ENCODE data around the gene IDI1. TPM values are rescaled to one million over a fixed set of nuclear protein-coding genes. Genes with fewer than 3 reads are reported as not detected.
A peak's percentile ranks its signal among the peaks of the same experiment; 100 is the strongest.

IDI1 gene
- polyA plus RNA-seq, 1 of the 3 experiments (the other 2 are of a cell fraction): 15.9 TPM

- Histone ChIP-seq H3K4me2 (no peak overlapping the region), H3K9me2 (no peaks in the 10 kb centered on the region), H3K27me3 (ENCODE audit: insufficient read depth) (no peaks in the 10 kb centered on the region), H3K9ac (no peak overlapping the region), H4K20me1 (ENCODE audit: insufficient read depth) (peaks cover 16% of the 10 kb centered on the region), H3K27ac (ENCODE audit: low read depth in 2 of 2, low read length in 1 of 2) (peak overlapping the region in 1 of 2 experiments; percentile 8; a peak in 2 of 4 replicates), H3K79me2 (ENCODE audit: insufficient read depth) (peaks cover 44% of the 10 kb centered on the region), H3F3A (replicated peaks; ENCODE audit: insufficient read depth) (peaks cover 11% of the 10 kb centered on the region), H3K9me3 (no peaks in the 10 kb centered on the region), H3K36me3 (replicated peaks in 1 of 2; ENCODE audit: control insufficient read depth in 1 of 2, insufficient read depth in 2 of 2, low read length in 1 of 2) (peaks cover 33 to 47% of the 10 kb centered on the region in 2 experiments), H3K4me3 (ENCODE audit: low read depth in 2 of 2, low read length in 1 of 2) (no peak overlapping the region), H3K4me1 (ENCODE audit: control insufficient read depth in 1 of 2, insufficient read depth in 2 of 2, low read depth in 1 of 2, low read length in 1 of 2) (peaks cover 0 to 12% of the 10 kb centered on the region in 2 experiments; a peak in 2 of 4 replicates), H2AFZ (ENCODE audit: low read depth) (no peak overlapping the region)
- ChIA-PET CTCF (interaction anchor here (1.5 kb wide), 1 partner anchor 202 kb away, joined by 3 read pairs; no protein-coding TSS in a partner anchor), POLR2A (no interaction called here)
- no peak for DNase-seq
- no peak for TF ChIP-seq ZBTB33 (IDR thresholded peaks at IDR 0.05; ENCODE audit: borderline replicate concordance, low read depth)
- no peak for TF ChIP-seq SMC3 (IDR thresholded peaks at IDR 0.05; ENCODE audit: low read depth, low read length)
- no peak for TF ChIP-seq CHD2 (IDR thresholded peaks at IDR 0.05; ENCODE audit: low read length, partially characterized antibody)
- WGBS (ENCODE audit: low lambda C conversion rate): 76% methylated on average over 4 of the region's 4 CpGs
These were observed 4.8 kb downstream of the IDI1 start for GRCh38 chr10:1044146-1044545.

DNA sequence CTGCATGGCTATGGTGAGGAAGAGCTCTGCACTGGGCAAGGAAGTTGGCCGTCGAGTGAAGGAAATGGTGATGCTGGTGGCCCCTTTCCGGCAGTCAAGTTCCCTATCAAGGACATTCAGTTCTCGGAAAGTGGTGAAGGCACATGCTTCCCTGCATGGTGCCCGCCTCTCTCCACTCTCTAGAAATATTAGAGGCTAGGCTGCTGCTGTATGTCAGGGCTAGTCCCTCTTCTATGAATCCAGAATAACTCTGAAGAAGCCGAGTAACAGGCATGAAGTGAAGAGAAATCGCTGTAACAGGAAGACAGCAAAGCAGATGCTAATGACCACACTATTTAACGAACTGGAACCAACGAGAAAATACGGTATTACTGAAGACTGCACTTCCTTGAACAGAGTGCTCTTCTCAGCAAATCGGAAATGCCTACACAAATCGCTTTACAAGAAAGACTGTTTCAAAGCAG is 5.4 kb downstream of the IDI1 start:
- Histone ChIP-seq H3K4me3 (ENCODE audit: low read depth in 2 of 2, low read length in 1 of 2) (no peak overlapping the region), H3K79me2 (ENCODE audit: insufficient read depth) (peaks cover 43% of the 10 kb centered on the region), H3K9me2 (no peaks in the 10 kb centered on the region), H4K20me1 (ENCODE audit: insufficient read depth) (peaks cover 16% of the 10 kb centered on the region), H3K9me3 (no peaks in the 10 kb centered on the region), H3K27ac (ENCODE audit: low read depth in 2 of 2, low read length in 1 of 2) (no peak overlapping the region; a peak in 1 of 4 replicates), H3K4me1 (ENCODE audit: control insufficient read depth in 1 of 2, insufficient read depth in 2 of 2, low read depth in 1 of 2, low read length in 1 of 2) (peaks cover 0 to 12% of the 10 kb centered on the region in 2 experiments; a peak in 2 of 4 replicates), H3K9ac (no peak overlapping the region), H2AFZ (ENCODE audit: low read depth) (no peak overlapping the region), H3K27me3 (ENCODE audit: insufficient read depth) (no peaks in the 10 kb centered on the region), H3F3A (replicated peaks; ENCODE audit: insufficient read depth) (peaks cover 11% of the 10 kb centered on the region), H3K4me2 (no peak overlapping the region), H3K36me3 (replicated peaks in 1 of 2; ENCODE audit: control insufficient read depth in 1 of 2, insufficient read depth in 2 of 2, low read length in 1 of 2) (peaks cover 33 to 48% of the 10 kb centered on the region in 2 experiments)
- TF ChIP-seq RCOR1 (IDR thresholded peaks at IDR 0.05; ENCODE audit: low read length): no peak
- no peak for TF ChIP-seq FOXM1 (IDR thresholded peaks at IDR 0.05; ENCODE audit: low read depth)
- no peak for TF ChIP-seq YY1 (IDR thresholded peaks at IDR 0.05; ENCODE audit: low read depth)
- no peak for TF ChIP-seq GABPA (IDR thresholded peaks at IDR 0.05; ENCODE audit: low read depth)
- TF ChIP-seq RFX5 (IDR thresholded peaks at IDR 0.05; ENCODE audit: low read length): no peak
- TF ChIP-seq TCF12 (IDR thresholded peaks at IDR 0.05): no peak
- TF ChIP-seq EZH2phosphoT487 (IDR thresholded peaks at IDR 0.05; ENCODE audit: borderline replicate concordance, low read depth): no peak
- TF ChIP-seq, protein P1, sequence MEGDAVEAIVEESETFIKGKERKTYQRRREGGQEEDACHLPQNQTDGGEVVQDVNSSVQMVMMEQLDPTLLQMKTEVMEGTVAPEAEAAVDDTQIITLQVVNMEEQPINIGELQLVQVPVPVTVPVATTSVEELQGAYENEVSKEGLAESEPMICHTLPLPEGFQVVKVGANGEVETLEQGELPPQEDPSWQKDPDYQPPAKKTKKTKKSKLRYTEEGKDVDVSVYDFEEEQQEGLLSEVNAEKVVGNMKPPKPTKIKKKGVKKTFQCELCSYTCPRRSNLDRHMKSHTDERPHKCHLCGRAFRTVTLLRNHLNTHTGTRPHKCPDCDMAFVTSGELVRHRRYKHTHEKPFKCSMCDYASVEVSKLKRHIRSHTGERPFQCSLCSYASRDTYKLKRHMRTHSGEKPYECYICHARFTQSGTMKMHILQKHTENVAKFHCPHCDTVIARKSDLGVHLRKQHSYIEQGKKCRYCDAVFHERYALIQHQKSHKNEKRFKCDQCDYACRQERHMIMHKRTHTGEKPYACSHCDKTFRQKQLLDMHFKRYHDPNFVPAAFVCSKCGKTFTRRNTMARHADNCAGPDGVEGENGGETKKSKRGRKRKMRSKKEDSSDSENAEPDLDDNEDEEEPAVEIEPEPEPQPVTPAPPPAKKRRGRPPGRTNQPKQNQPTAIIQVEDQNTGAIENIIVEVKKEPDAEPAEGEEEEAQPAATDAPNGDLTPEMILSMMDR (IDR thresholded peaks at IDR 0.05): no peak
- no peak for TF ChIP-seq FOSL2 (IDR thresholded peaks at IDR 0.05; ENCODE audit: borderline replicate concordance, low read depth)
- TF ChIP-seq POLR2AphosphoS5 (IDR thresholded peaks at IDR 0.05; ENCODE audit: low read depth, low read length): no peak
- no peak for TF ChIP-seq ZBTB33 (IDR thresholded peaks at IDR 0.05; ENCODE audit: borderline replicate concordance, low read depth)
- no peak for TF ChIP-seq CHD2 (IDR thresholded peaks at IDR 0.05; ENCODE audit: low read length, partially characterized antibody)
- TF ChIP-seq SMC3 (IDR thresholded peaks at IDR 0.05; ENCODE audit: low read depth, low read length): no peak
- no peak for TF ChIP-seq JUND (IDR thresholded peaks at IDR 0.05)
- no peak for TF ChIP-seq USF1 (IDR thresholded peaks at IDR 0.05; ENCODE audit: borderline replicate concordance, low read depth)
- TF ChIP-seq RAD21 (IDR thresholded peaks at IDR 0.05; ENCODE audit: low read length): no peak
- TF ChIP-seq, protein P2, sequence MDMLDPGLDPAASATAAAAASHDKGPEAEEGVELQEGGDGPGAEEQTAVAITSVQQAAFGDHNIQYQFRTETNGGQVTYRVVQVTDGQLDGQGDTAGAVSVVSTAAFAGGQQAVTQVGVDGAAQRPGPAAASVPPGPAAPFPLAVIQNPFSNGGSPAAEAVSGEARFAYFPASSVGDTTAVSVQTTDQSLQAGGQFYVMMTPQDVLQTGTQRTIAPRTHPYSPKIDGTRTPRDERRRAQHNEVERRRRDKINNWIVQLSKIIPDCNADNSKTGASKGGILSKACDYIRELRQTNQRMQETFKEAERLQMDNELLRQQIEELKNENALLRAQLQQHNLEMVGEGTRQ (IDR thresholded peaks at IDR 0.05; ENCODE audit: borderline replicate concordance, low read depth, low read length): no peak
- ChIA-PET POLR2A (no interaction called here), CTCF (no interaction called here)
- no peak for DNase-seq
- 97% methylated on average over 12 of the region's 12 CpGs for WGBS (ENCODE audit: low lambda C conversion rate)
